Activated CD4-positive, alpha-beta T cell treated with anti-CD3 and anti-CD28 coated beads, Interleukin-2, amount 50 U/mL, for 24 hours (primary cell): Measurements from ENCODE around the gene EPHB6.

Source experiments
- DNase-seq, 2 donors: peaks; one replicate each; pipeline ENCODE4 v3.0.0-alpha.2; 2020; ENCODE audit warnings: low read depth in 1 of 2, low spot score in 1 of 2

The EPHB6 gene, protein sequence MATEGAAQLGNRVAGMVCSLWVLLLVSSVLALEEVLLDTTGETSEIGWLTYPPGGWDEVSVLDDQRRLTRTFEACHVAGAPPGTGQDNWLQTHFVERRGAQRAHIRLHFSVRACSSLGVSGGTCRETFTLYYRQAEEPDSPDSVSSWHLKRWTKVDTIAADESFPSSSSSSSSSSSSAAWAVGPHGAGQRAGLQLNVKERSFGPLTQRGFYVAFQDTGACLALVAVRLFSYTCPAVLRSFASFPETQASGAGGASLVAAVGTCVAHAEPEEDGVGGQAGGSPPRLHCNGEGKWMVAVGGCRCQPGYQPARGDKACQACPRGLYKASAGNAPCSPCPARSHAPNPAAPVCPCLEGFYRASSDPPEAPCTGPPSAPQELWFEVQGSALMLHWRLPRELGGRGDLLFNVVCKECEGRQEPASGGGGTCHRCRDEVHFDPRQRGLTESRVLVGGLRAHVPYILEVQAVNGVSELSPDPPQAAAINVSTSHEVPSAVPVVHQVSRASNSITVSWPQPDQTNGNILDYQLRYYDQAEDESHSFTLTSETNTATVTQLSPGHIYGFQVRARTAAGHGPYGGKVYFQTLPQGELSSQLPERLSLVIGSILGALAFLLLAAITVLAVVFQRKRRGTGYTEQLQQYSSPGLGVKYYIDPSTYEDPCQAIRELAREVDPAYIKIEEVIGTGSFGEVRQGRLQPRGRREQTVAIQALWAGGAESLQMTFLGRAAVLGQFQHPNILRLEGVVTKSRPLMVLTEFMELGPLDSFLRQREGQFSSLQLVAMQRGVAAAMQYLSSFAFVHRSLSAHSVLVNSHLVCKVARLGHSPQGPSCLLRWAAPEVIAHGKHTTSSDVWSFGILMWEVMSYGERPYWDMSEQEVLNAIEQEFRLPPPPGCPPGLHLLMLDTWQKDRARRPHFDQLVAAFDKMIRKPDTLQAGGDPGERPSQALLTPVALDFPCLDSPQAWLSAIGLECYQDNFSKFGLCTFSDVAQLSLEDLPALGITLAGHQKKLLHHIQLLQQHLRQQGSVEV

DNA sequence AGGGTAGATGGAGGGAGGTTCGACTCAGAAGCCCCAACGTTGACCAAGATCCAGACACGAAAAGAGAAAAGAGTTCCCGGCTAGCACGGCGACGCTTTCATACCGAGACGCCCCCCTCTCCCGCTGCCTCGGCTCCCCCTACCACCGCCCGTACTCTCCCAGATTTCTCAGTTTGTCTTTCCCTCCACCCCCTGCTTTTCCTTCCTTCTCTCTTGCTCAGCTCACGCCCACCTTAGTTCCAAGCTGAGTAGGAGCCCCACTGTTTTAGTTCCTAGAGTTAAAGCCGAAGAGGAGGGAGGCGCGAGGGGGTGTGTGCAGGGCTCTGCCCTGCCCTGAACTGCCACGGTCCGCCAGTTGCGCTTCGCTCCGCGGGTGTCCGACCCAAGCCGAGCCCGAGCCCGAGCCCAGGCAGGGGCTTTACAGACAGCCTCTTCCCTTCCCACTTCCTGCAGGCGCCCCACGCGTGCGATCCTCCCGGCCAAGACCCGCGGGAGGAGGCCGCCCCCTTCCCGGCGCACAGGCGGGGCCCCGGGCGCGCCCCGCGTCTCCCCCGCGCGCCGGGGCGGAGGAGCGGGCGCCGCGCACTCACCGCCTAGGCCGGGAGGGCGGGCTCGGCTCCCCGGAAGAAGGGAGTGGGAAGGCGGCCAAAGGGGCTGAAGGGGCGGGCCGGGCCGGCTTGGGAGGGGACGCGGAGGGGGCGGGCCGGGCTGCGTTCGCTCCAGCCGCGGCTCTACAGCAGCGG is at the start of gene EPHB6:
EPHB6 (plus strand) TSS at position 705 of the 742 bp plus-strand sequence. CDS start 8,152 bp downstream, outside the sequence.
- peak in 1 of 2 donors; percentile 36 for DNase-seq

DNA sequence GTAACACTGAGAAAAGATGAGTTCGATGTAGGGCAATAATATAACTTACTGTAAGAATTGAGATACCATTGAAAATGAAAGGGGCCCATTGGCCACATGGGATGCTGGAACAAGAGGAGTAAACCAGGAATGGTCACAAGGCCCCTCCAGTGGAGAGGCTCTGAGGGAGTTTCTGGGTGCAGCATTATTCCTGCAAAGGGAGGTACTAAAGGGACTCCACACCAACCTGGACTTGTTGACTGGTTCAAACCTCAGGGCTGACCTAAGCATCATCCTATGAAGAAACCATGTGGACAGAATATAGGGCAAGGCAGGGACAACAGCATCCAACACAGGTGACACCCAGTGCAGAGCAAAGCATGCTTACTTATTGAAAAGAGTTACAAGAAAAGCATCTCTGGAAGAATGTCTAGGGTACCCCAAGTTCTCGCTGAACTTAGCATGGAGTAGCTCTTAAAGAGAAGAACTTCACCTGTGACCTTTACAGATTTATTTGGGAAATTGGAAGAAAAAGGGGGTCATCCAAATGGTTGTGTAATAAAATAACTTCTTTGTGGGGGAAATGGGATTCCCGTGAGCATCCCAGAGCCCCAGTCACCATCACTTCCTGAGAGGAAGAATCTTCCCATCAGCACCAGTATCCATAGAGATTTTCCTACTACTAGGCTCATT is 49.4 kb upstream of the EPHB6 start:
- DNase-seq: no peak

DNA sequence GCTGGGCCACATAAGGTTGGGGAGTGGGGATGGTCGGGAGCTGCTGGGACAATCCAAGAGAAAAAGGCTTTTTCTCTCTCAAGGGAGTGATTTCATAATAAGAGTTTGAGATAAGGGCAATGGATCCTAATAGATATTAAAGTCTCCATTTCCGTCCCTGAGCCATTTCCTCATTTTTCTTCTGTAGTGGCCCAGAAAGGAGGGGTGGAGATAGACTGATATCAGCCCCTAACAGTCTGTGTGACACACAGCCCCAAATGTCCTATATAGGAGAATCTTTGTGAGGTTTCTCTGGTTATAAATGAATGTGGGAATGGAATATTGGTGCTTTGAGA is 48.9 kb upstream of the EPHB6 start:
- DNase-seq: no peak

DNA sequence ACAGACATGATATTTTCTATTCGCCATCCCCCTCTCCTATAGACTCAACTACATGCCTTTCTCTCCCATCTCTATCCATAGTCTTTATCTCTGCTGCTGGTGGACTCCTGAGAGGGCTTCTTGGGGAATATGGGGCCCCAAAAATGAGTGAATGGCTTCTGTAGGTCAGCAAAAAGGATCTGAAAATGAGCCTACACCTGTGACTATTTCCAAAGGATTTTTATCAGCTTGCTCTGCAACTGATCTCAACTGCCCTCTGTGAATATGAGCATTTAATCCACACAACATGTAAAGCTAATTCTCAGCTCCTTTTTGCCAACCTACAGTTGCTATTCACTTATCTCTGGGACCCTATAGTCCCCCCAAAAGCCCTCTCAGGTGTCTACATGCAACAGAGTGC is 47.9 kb upstream of the EPHB6 start:
- no peak for DNase-seq

DNA sequence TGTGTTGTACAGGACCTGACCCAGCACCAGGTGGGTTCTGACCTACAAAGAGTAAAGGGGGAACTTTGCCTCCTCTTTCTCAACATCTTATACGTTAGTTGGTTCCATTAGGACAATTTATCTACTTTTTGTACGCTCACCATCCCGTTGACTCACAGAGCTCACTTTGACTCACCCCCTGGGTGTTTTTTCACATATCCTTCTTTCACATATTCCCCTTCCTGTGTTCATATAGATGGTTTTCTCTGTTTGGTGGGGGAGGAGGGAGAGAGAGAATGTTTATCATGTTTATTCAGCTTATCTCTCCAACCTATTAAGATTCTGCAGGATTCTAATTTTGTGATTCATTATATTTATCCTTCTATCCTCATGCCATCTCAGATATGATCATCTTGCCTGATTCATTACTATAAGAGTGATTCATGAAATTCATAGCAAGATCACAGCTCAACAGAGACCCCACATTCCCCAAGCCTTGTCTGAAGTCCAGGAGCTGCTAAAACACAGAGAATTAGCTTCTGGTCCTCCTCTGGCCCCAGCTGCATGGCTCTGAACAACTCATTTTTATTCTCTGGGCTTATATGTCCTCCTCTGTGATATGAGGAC is 46.9 kb upstream of the EPHB6 start:
- no peak for DNase-seq

DNA sequence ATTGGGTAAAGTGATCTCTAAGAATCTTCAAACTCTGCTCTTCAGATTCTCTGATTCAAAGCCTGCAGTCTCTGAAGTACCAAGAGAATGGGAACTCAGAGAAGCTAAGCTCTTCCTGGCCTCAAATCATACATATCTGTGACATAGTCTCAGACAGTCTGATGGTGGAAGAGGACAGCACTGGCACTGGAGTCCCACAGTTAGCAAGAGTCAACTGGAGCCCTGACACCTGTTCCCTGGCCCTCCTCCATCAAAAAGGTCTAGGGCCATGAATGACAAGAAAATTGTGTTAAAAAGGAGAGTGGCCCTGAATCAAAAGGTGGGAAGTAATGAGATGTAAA is 46.4 kb upstream of the EPHB6 start:
- no peak for DNase-seq

DNA sequence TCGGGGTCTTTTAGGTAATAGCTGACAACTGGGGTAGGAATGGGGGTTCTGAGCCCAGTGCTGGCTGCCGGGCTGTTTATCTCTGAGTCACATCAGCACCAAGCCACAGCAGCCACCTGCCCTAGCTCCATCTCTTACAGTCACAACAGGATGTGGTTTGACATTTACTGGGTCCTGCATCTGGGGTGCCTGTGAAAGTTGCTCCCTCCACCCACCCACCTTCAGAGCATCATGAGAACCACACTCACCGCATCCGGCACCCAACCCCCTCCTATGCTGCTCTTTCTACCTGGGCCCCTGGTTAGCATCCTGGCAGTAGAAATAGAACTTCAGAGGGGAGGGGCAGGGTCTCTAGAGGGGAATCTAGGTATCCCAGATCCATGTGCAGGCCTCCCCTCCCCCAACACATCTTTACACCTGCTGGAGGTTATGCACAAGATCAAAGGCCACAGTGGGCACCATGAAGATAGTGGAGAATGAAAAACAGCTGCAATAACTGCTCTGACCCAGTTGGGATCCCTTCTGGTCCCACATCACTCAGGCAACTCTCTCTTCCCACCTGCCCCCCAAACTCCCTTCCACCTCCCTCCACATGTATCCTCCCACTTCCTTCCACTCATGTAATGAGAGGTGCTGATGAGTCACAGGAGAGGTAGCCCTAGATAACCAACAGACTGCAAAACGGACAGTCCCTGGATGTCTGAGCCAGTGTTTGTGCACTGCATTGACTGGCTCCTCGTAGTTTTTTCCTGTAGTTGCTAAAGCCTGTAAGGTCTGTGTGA is 45.9 kb upstream of the EPHB6 start:
- DNase-seq: peak; percentile 83 to 95

DNA sequence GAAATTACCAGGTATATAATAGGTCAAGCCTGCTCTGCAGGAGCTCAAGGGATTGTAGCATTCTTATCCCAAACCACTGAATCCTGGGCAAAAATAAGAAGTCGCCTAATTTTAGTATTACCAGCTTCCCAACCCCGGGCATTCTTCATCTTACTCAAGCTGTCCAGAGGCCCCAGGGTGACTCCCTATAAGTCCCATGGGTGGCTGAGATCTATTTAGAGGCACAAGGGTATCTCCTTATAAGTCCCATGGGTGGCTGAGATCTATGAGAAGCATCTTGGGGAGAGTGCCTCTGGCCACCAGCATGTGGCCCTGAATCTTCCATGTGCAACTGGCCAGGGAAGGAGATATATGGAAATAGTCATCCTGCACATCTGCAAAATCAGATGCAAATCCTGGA is 45.2 kb upstream of the EPHB6 start:
- DNase-seq: no peak

DNA sequence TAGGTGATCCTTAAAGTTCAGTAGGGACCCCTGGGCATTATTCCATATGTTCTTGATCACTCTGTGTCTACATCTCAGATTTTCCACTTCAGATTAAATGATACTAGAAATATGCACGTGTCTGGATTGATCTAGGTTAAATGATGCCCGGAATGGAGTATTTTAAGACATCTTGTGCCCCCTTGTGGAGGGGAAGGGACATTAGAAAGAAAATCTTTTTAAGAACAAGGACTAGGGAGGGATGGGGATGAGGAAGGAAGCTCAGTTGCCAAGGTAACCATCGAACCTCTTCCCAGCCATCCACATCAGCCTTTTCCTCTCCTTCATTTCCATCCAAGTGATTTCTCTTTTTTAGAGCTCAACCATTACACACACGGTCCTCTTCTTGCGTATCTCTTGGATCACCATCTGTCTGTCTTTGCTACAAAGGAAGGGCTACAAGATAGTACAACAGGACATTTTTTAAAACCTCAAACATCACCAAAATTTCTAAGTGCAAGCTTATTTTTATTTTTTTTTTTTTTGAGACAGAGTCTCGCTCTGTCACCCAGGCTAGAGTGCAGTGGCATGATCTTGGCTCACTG is 43.6 kb upstream of the EPHB6 start:
- DNase-seq: no peak

DNA sequence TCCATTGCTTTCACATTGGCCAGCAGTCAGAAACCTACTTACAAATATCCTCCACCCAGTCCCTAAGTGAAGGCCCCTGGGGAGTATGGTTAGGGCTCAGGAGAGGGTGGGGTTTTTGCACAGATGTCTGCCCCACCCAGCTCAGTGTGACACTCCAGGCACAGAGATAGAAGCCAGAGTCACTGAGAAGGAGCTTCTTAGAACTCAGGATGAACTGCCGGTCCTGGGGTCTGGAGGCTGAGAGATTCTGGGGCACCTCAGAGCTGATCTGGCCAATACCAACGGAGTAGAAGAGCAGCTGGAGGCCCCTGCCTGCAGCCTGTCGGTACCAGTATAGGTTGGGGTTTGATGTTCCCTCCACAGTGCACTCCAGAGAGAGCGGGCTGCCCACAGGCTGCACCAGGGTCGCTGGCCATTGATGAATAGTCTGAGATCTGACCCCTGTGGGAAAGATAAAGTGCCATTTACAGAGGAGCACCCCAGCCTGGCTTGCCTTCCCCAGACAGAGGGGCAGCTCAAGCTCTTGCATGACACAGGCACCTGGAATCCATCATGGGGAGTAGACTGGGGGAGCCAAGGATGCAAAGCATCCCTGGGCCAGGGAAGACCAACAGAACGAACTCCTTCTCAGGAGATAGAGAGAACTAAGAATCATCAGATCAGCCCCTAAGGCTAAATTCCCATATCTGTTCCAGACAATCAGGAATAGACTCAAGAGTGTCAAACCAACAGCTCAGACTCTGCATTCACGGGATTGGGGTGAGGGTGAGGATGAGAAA is 42.2 kb upstream of the EPHB6 start:
- no peak for DNase-seq

DNA sequence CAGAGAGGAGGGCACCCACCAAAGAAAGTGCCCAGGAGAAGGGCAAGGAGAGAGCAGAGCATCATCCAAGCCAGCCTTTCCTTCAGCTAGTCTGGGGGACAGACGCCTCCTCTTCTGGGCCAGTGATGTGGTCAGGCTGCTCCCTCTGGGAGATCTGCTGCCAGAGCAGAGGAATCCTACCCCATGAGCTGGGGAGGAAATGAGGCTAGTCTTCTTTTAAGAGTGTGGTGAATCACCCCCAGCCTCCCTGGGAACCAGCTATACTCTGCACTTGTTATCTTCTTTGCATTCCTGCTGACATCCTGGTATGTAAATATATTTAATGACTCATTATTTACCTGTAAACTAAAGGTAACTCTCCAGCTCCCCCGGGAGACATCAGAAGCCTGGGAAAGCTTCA is 41.6 kb upstream of the EPHB6 start:
- no peak for DNase-seq

DNA sequence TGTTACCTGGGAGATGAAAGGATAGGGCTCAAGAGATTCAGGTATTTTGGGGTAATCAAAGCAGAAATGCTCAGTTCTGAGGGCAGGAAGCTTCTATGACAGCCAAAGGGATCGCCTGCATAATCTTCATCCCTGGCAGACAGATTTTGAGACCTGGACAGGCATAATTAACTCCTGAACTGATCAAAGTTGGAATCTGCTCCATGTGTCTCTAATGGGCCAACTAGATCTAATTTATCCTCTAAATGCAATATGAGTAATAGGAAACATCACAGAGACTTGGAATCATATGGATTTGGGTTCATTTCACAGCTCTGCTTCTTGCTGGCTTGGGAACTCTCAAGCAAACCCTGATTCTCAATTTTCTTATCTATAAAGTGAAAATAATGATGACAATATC is 41.2 kb upstream of the EPHB6 start:
- DNase-seq: no peak

DNA sequence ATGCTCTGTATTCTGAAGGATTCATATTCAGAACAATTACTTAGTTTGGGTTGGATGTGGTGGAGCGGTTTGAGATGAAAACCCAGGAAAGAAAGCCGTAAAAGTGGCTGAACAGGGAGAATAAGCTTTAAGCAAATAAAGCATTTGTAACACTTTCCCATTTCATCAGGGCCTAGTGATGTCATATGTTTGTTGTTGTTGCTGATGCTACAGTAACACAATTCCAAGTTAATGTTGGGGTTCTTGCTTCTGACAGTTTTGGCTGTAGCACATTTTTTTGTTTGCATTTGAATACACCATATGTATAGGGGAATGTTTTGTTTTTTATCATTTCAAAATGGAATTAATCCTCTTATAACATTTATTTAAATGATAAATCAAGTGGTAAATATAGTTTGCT is 40.4 kb upstream of the EPHB6 start:
- DNase-seq: no peak

DNA sequence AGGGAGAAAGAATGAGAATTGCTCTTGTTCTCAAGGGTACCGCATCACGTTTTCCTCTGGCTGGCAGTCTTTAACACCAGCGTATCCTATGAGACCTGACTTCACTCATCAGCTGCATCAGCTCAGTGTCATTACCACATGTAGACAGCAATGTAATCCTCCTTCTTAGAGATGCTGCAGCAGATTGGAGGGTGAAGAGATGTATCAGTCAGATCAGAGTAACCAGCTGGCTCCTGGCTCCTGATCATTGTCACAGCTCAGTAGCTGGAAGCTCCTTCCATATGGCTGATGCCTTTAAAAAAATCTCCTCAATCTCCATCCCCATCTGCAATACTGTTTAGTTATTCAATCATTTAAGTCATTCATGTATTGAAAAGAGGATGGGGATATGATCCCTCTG is 39.7 kb upstream of the EPHB6 start:
- no peak for DNase-seq

DNA sequence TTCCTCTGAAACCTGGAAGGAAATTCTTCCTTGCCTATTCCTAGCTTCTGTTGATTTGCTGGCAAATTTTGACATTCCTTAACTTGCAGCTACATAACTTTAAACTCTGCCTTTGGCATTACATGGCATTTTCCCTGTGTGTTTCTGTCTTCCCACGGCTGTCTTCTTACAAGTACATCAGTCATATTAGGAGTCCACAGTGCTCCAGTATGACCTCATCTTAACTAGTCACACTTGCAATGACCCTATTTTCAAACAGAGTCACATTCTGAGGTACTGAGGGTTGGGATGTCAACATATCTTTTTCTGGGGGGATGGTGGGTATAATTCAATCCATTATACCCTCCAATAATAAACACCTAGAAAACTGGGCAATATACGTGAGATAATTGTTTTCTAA is 37.4 kb upstream of the EPHB6 start:
- no peak for DNase-seq

DNA sequence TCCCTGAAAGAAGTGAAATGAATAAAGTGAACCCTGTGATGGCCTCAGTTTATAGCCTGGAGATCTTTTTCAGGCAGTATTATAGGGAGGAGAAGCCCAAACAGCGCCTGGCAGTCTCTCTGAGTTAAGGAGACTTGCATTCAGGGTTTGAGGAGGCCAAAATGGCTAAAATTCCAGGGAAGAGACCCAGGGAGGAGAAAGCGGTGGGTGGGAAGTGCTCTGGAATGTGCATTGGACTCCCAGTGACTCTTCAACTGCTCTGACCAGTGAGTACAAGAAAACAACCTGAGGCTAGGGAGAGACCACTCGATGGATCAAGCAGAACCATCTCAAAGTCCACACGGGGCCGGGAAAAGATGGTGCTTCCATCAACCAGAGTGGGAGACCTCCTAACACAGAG is 35.3 kb upstream of the EPHB6 start:
- DNase-seq: no peak

DNA sequence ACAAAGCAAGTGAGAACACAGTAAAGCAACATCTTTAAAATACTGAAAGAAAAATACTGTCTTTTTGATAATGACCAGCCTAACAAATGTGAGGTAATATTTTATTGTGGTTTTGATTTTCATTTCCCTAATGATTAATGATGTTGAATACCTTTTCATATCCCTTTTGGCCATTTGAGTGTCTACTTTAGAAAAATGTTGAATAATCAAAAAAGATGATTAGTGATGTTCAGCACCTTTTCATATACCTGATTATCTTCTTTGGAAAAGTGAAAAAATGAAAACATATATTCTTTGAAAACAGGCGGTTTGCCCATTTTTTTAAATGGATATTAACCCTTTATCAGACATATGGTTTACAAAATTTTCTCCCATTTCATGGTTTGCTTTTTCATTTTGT is 32.2 kb upstream of the EPHB6 start:
- DNase-seq: no peak

DNA sequence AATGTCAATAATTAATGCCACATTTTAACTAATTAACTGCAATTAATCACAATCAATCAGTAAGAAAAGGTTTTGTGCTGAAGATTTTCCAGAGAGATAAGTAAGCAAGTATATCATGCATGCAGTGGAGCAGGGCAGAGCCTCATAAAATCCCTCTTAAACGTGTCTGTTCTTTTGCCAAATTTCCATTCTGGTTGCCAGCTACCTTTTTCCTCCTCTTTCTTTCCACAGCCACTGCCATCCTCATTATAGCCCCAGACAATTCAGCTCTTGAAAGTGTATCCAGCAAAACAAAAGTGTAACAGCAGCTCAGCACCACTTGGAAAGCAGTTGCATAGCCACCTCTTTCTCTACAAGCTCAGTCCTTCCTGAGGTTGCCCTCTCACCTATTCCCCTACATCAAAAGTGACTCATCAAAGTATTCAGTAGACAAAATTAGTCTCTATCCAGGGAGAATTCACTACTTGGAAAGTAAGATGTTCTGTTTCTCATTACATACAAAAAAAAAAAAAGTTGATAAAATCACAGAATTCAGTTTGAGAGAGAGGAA is 26.9 kb upstream of the EPHB6 start:
- no peak for DNase-seq
